CD4-positive, alpha-beta T cell treated with Interleukin-1 beta for 1 hour (primary cell): ENCODE results near the gene POLR3G.

ENCODE experiments used
- DNase-seq, 2 donors: peaks; one replicate each; pipeline ENCODE4 v3.0.0-alpha.2; 2020 to 2022

Gene POLR3G

DNA sequence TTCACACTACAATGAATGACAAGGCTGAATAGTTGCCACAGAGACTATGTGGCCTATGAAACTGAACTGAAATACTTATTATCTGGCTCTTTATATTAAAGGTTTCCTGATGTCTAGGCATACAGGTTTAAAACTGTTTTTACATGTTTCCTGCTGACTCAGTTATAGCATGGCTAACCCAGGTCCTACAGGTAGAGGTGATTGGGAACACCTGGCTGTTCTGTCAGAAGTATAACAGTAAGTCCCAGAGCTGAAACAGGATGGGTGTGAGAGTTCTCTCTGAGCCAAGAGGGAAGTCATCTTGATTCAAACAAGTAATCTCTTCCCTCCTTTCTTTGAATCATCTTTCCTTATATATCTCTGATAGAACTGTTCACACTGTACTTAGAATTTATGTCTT is 79.0 kb downstream of the POLR3G start:
- DNase-seq = no peak

DNA sequence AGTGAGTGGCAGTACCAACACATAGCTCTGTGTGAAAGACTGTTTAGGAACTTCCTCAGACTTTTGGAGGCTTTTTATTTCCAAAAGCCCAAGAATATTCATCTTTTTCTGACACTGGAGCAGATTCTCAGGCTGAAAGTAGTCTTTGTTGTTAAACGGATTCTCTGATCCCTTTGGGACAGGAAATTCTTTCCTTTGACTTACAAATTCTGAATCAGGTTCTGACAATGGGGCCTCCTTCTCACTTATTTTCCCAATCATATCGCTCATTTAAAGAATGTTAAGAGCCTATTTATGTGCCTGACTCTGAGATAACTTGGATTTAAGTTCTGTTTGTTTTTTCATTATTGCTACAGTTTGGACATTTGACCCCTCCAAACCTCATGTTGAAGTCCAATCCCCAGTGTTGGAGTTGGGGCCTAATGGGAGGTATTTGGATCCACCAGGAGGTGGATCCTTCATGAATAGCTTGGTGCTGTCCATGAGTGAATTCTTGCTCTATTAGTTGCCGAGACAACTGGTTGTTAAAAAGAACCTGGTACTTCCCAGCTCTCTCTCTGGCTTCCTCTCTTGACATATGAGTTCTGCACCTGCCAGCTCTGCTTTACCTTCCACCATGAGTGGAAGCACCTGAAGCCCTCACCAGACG is 79.8 kb downstream of the POLR3G start:
- no peak for DNase-seq

DNA sequence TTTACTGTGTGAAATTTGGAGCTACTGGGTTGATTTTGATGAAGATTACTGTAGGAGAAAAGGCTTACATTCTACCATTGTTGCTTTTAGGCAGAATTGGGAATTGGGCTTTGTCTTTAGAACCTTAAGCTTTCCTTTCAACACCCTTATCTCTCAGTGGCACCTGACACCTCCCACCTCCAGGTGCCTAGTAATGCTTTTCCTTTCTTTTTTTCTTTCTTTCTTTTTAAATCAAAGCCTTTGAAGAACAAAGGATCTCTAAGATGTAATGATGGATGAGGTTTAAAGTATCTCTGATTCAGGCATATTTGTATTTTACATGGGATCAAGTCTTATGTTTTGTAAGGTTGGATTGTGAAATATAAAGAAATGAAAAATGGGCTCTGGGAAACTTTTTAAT is 81.0 kb downstream of the POLR3G start:
- DNase-seq = no peak

DNA sequence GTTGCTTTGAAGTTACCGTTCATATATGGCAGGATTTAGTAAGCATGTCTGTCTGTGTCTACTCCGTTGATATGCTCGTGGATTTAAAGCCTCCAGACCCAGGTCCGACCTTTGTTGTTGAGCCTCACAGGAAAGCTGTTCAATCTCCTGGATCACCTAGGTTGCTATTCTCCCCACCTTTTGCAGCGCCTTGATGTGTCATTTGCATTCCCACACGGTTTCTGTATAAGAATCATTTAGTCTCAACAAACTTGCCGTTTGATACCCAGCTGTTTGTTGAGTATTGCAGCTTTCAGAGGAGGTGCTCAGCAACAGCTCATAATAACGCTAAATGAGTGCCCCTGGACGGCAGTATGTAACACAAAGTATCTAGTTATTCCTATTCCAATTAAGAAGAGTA is 82.7 kb downstream of the POLR3G start:
- no peak for DNase-seq

DNA sequence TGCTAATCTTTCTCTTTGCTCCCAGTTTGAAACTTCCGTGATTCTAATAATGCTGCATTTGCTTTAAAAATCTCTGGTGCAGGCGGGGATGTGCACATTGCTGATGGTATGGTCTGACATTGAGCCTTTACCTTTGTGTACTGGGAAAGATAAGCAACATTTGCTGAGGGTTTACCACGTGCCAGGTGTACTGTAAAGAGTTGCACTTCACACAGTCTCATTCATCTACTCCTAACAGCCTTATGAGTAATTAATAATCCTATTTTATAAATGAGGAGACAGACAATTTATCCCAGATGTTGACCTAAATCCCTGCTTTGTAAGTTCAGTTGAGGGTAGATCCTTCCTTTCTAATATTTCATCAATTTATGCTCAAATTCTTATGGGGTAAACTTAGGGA is 83.2 kb downstream of the POLR3G start:
- no peak for DNase-seq

DNA sequence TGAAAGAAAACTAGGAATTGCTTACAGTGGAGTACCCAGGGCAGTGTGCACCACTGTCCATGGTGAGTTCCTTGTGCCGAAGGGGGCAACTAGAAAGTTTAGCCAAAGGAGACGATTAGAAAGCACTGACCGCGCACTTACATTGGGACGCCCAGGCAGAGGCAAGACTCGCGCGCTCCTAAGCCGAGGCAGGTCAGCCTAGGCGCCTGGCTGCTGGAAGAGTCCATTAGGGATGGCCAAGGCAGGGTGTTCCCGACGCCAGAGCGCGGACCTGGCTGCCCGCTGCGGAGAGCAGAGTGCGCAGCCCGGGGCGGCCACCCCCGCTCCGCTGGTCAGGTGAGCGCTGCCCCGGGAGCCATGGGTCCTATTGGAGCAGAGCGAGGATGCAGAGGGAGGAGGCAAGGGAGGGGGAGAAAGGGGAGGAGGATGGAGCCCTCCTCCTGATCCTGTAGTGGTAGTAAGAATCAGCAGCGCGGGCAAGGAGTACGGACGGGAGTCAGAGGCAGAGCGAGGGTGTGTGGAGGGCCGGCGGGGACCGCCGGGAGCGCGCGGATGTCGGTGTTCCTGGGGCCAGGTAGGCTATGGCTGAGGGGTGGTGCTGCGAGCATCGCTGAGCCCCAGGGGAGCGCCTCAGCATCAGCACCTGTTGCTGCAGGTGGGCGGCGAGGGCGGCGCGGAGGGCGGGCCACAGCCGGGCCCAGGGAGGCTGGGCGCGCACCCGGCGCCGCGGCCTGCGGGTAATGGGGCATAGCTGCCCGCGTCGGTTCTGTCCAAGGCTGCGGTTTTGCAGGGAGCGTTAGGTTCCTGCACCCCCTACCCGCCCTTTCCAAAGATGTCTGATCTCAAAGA is 83.9 kb downstream of the POLR3G start, which contains the start of gene ADGRV1:
Gene ADGRV1, plus strand, starts transcription at position 454 of the 849 bp plus-strand sequence. Its CDS starts 99 bp downstream, at position 553.
- DNase-seq = no peak

DNA sequence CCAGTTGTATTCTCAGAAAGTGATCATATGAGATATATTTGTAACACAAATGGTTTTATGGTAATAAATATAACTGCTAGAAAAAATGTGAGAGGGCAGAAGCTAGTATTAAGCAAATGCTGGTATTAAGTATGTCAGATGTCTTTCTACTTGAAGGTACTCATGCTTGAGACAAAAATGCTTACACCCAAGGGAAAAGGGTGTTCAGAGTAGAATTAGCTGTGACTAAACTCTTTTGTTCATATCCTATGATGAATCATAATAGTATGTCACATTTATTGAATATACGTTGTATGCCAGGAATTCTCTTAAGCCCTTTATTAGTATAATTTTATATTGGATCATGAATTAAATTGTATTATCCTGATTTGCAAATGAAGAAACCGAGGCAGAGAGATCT is 86.1 kb downstream of the POLR3G start:
- DNase-seq = no peak

DNA sequence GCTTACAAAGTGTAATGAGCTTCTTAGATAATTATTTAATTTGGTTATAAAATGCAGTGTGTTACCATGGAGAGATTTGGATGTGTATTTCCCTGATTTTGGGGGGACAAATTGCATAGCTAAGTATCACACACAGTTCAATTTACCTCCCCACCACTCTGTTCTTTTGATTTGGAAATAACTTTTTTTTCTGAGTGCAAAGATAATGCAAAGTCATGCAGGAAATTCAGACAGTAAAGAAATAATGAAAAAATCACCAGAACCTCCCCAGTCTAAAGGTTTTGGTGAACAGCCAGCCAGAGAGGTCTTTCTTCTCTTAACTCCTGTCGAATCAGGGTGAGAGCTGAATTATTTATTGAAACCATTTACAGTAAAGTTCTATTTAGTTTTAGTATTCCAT is 87.1 kb downstream of the POLR3G start:
- DNase-seq = no peak

DNA sequence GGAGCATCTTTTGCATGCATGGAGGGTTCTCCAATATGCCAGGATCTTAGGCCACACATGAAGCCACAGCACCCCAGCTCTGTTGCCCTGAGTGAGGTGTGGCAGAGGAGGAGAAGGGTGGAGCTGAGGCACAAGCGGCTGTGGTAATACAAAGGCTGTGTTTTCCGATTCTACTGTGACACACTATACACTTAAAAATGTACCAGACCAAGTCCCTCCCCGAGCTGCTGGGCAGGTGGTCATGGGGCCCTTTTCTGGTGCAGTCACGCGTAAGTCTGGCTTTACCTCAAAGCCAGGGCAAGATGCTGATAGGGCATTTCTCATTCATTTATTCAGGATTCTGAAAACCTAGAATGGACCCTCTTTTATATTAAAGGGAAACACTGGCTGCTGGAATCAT is 87.7 kb downstream of the POLR3G start:
- DNase-seq = no peak

DNA sequence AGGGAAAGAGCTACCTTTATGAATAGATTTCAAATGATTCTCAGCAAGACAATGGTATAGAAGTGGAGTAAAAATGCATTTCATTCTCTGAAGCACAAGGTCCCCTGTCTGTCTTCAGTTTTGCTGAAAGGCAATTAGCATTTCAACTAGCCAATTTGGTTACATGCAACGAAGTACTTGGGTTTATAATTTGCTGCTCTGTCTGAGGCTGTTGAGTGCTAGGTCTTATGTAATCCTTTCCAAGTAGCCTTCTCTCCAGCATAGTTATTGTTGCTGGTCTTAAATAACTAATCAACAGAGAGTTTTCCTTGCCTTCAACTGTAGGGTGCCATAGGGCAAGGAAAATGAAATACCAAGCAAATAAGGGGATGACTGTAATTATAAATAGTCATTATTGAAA is 88.4 kb downstream of the POLR3G start:
- no peak for DNase-seq
